HEK293 (cell line): ENCODE results near the gene MTR.
A peak's percentile ranks its signal among the peaks of the same experiment; 100 is the strongest.

ENCODE experiments used
- CTCF ChIA-PET: fragments of 350-600 bp; formaldehyde crosslinking; extraction: SDS; loops from one replicate; lab custom pipeline; 2021; ENCODE audit warnings: antibody characterized with exemption; lab: Yijun Ruan, JAX
- POLR2A ChIA-PET: fragments of 300-600 bp; formaldehyde crosslinking; extraction: SDS; loops from one replicate; lab custom pipeline; 2020; ENCODE audit warnings: antibody characterized with exemption, inconsistent platforms; lab: Yijun Ruan, JAX
- H3K27ac ChIP-seq: fragments of 200-500 bp; sonication (Bioruptor generic); 2 replicates; pipeline ENCODE4 v1.5.1; 2014; ENCODE audit warnings: low read depth, low read length, control low read depth, inconsistent platforms; ENCODE audit errors: extremely low read depth
- H3K36me3 ChIP-seq, 2 experiments: fragments of 200-500 bp in 1 of 2; sonication (Bioruptor generic) in 1 of 2; 1 replicate in 1 of 2; 2 replicates in 1 of 2; pipeline ENCODE4 v1.5.1; 2014 to 2017; ENCODE audit warnings: inconsistent platforms in 2 of 2, low read length in 2 of 2; ENCODE audit not compliant: control insufficient read depth in 2 of 2, insufficient read depth in 1 of 2
- H3K4me1 ChIP-seq: fragments of 200-500 bp; sonication (Bioruptor generic); 2 replicates; pipeline ENCODE4 v1.5.1; 2014; ENCODE audit warnings: mild to moderate bottlenecking, low read length, inconsistent platforms; ENCODE audit not compliant: control insufficient read depth, insufficient read depth
- H3K4me3 ChIP-seq: 2 replicates; pipeline ENCODE4 v1.5.1; 2011; ENCODE audit warnings: low read depth, mild to moderate bottlenecking, control low read depth, low read length, moderate library complexity
- H3K9me3 ChIP-seq: fragments of 200-500 bp; sonication (Bioruptor generic); 2 replicates; pipeline ENCODE4 v1.5.1; 2014; ENCODE audit warnings: low read depth, low read length, inconsistent platforms; ENCODE audit not compliant: control insufficient read depth, insufficient read depth
- ATF2 ChIP-seq: fragments of 450-650 bp; formaldehyde crosslinking; IDR thresholded peaks from 2 replicates; pipeline ENCODE4 v1.5.1; 2016; ENCODE audit warnings: missing biosample characterization, missing genetic modification characterization, low read depth
- PRDM1 ChIP-seq: fragments of 450-650 bp; formaldehyde crosslinking; IDR thresholded peaks from 2 replicates; pipeline ENCODE4; 2016; ENCODE audit warnings: missing biosample characterization, missing genetic modification characterization
- ZNF148 ChIP-seq: fragments of 450-650 bp; formaldehyde crosslinking; IDR thresholded peaks from 2 replicates; pipeline ENCODE4 v1.5.0; 2017; ENCODE audit warnings: missing biosample characterization, missing genetic modification characterization, borderline replicate concordance
- ZNF155 ChIP-seq: fragments of 450-650 bp; formaldehyde crosslinking; IDR thresholded peaks from 2 replicates; pipeline ENCODE4 v1.5.1; 2016; ENCODE audit warnings: missing biosample characterization, missing genetic modification characterization
- ZNF24 ChIP-seq: fragments of 450-650 bp; formaldehyde crosslinking; IDR thresholded peaks from 2 replicates; pipeline ENCODE4 v1.5.1; 2016; ENCODE audit warnings: missing biosample characterization, missing genetic modification characterization
- ZNF518A ChIP-seq: fragments of 450-650 bp; formaldehyde crosslinking; conservative IDR thresholded peaks from 2 replicates; pipeline ENCODE4 v1.5.1; 2016; ENCODE audit warnings: low read depth, missing biosample characterization, missing genetic modification characterization
- ZNF558 ChIP-seq: fragments of 450-650 bp; formaldehyde crosslinking; IDR thresholded peaks from 2 replicates; pipeline ENCODE4 v1.5.1; 2016; ENCODE audit warnings: missing biosample characterization, missing genetic modification characterization
- ZNF600 ChIP-seq: fragments of 450-650 bp; formaldehyde crosslinking; IDR thresholded peaks from 2 replicates; pipeline ENCODE4 v1.5.1; 2016; ENCODE audit warnings: missing biosample characterization, missing genetic modification characterization
- ZNF623 ChIP-seq: fragments of 450-650 bp; formaldehyde crosslinking; IDR thresholded peaks from 2 replicates; pipeline ENCODE4 v1.5.1; 2016; ENCODE audit warnings: missing biosample characterization, missing genetic modification characterization
- ZNF660 ChIP-seq: fragments of 450-650 bp; IDR thresholded peaks from 2 replicates; pipeline ENCODE4 v1.5.1; 2018; ENCODE audit warnings: missing biosample characterization, mild to moderate bottlenecking, missing genetic modification characterization
- ZNF792 ChIP-seq: fragments of 450-650 bp; formaldehyde crosslinking; IDR thresholded peaks from 2 replicates; pipeline ENCODE4 v1.5.1; 2016; ENCODE audit warnings: missing biosample characterization, missing genetic modification characterization
- TF ChIP-seq, protein P1 (sequence below): sonication (generic); formaldehyde crosslinking; IDR thresholded peaks from 2 replicates; pipeline ENCODE4 v1.8.1; 2022; ENCODE audit warnings: mild to moderate bottlenecking, moderate library complexity, missing genetic modification reagents

MTR gene

DNA sequence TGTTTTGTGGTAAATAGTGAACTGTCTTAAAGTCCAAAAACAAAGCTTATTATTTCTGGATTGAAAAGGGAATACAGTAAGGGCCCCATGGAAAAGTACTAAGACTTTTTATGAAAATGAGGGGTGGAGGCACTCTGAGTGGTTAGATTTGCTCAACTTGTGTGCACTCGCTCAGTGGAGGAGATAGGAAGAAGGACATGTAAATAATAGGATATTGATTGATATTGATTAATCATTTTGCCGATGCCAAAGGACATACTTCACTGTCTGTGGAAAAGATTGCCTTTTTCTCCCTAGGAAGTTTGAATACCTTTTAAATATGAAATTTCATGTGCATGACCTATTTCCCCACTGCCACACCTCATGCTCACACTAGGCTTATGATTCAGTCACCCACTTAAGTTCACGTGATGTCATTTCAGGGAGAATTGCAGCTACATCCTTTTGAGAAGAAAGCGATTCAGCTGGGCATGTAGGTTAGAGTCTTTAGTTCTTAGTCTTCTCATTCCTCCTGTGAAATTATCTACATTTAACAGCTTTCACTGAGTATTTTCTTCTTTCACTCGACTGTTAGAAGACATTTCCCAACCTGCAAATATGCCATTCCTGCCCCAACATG, 5.0 kb downstream of the MTR start (continued):
- TF ChIP-seq ZNF518A (tag by site-specific recombination) (peak; percentile 40; the same call in 1 of the 2 replicates), ATF2 (peak; percentile 72), PRDM1 (tag by site-specific recombination) (peak; percentile 68), ZNF660 (tag by site-specific recombination) (peak; percentile 83), ZNF623 (tag by site-specific recombination) (no peak)

GRCh38 chr1:236800623-236801022, 5.5 kb downstream of the MTR start:
- Histone ChIP-seq H3K4me3 (no peak overlapping the region), H3K4me1 (peaks cover 6% of the 10 kb centered on the region; the same call in 1 of the 2 replicates), H3K9me3 (no peaks in the 10 kb centered on the region), H3K27ac (no peak overlapping the region), H3K36me3 (peaks cover 11 to 20% of the 10 kb centered on the region in 2 experiments)
- CTCF ChIA-PET, result interaction anchor here (0.6 to 1.6 kb wide), 3 partner anchors 41 to 570 kb away, joined by 3 to 4 read pairs (median 4); no protein-coding TSS in a partner anchor
- TF ChIP-seq, protein P1, sequence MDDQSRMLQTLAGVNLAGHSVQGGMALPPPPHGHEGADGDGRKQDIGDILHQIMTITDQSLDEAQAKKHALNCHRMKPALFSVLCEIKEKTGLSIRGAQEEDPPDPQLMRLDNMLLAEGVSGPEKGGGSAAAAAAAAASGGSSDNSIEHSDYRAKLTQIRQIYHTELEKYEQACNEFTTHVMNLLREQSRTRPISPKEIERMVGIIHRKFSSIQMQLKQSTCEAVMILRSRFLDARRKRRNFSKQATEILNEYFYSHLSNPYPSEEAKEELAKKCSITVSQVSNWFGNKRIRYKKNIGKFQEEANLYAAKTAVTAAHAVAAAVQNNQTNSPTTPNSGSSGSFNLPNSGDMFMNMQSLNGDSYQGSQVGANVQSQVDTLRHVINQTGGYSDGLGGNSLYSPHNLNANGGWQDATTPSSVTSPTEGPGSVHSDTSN (CRISPR knock-in tag), result no peak
- TF ChIP-seq ZNF24 (tag by site-specific recombination), result no peak
- no peak for TF ChIP-seq ZNF600
- no peak for TF ChIP-seq ZNF155 (tag by site-specific recombination)
- 0 out of 2 replicates have a peak, but pooled peaks have one; percentile 6 for TF ChIP-seq ZNF558 (tag by site-specific recombination)
- no peak for TF ChIP-seq ZNF792 (tag by site-specific recombination)
- TF ChIP-seq ZNF148 (tag by site-specific recombination), result no peak
- POLR2A ChIA-PET, result interaction anchor here (0.9 to 1.1 kb wide), 3 partner anchors 14 to 241 kb away, joined by 3 to 4 read pairs (median 3); partner anchors contain the start of genes HEATR1 and RYR2
